ENCODE results near the gene NTF3.

GRCh38 chr12:5388581-5389535 lies 43.0 kb upstream of the NTF3 start:
- TF ChIP-seq TCF12 (IDR thresholded peaks at IDR 0.05; ENCODE audit: low read depth, low read length) (no peak), BACH1 (IDR thresholded peaks at IDR 0.05; ENCODE audit: low read length) (no peak), NANOG (IDR thresholded peaks at IDR 0.05; ENCODE audit: insufficient read depth, low read depth, low read length, poor library complexity, severe bottlenecking) (no peak), RAD21 (IDR thresholded peaks at IDR 0.05 in 1 of 2, conservative IDR thresholded peaks at IDR 0.05 in 1 of 2; ENCODE audit: low read depth in 2 of 2, low read length in 2 of 2) (no peak), POLR2AphosphoS5 (IDR thresholded peaks at IDR 0.05; ENCODE audit: low read depth, low read length) (no peak), HDAC2 (IDR thresholded peaks at IDR 0.05; ENCODE audit: borderline replicate concordance in 1 of 2, low read depth in 2 of 2, low read length in 2 of 2) (no peak), CHD1 (IDR thresholded peaks at IDR 0.05; ENCODE audit: low read depth, low read length) (no peak), SP1 (IDR thresholded peaks at IDR 0.05; ENCODE audit: low read depth, low read length) (no peak), KDM1A (IDR thresholded peaks at IDR 0.05; ENCODE audit: borderline replicate concordance, low read length) (no peak), SIN3A (conservative IDR thresholded peaks at IDR 0.05 in 1 of 2, IDR thresholded peaks at IDR 0.05 in 1 of 2; ENCODE audit: low read depth in 1 of 2, low read length in 2 of 2) (no peak), CBX5 (IDR thresholded peaks at IDR 0.05; ENCODE audit: low read depth, low read length) (no peak), MAFK (IDR thresholded peaks at IDR 0.05; ENCODE audit: low read depth, low read length) (no peak)
